ENCODE results near the gene GATB. TPM values are rescaled to one million over a fixed set of nuclear protein-coding genes. Genes with fewer than 3 reads are reported as not detected.

Gene GATB
- total and polyA plus RNA-seq, 10 of the 15 experiments (the other 5 are each of a cell fraction or from before 2014, with no cell fraction given) = 20.5 to 37.3 (median 30.5) TPM

DNA sequence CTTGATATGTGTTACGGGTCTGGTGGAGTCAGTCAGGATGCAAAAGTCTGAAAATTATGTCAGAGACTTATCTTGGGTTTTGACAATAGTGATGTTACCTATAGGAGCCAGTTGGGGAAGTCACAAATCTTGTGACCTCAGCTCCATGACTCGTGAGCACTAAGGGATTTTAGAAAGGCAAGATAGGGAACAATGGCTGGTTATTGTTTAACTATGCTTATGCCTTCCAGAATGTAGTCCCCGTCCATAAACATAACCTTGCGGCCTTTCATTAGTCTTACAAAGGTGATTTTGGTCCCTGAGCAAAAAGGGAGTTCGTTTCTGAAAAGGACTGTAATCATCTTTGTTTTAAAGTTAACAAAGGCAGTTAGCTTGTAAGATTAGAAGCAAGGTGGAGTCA lies 23.9 kb upstream of the GATB start:
- in situ Hi-C loops (cut with MboI) = no loop called here
- no peak; the same call in 2 of the 3 replicates for ATAC-seq
- TF ChIP-seq, protein P1, sequence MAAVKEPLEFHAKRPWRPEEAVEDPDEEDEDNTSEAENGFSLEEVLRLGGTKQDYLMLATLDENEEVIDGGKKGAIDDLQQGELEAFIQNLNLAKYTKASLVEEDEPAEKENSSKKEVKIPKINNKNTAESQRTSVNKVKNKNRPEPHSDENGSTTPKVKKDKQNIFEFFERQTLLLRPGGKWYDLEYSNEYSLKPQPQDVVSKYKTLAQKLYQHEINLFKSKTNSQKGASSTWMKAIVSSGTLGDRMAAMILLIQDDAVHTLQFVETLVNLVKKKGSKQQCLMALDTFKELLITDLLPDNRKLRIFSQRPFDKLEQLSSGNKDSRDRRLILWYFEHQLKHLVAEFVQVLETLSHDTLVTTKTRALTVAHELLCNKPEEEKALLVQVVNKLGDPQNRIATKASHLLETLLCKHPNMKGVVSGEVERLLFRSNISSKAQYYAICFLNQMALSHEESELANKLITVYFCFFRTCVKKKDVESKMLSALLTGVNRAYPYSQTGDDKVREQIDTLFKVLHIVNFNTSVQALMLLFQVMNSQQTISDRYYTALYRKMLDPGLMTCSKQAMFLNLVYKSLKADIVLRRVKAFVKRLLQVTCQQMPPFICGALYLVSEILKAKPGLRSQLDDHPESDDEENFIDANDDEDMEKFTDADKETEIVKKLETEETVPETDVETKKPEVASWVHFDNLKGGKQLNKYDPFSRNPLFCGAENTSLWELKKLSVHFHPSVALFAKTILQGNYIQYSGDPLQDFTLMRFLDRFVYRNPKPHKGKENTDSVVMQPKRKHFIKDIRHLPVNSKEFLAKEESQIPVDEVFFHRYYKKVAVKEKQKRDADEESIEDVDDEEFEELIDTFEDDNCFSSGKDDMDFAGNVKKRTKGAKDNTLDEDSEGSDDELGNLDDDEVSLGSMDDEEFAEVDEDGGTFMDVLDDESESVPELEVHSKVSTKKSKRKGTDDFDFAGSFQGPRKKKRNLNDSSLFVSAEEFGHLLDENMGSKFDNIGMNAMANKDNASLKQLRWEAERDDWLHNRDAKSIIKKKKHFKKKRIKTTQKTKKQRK (IDR thresholded peaks at IDR 0.05; ENCODE audit: low read depth, low read length) = no peak
- no peak for TF ChIP-seq ZZZ3 (IDR thresholded peaks at IDR 0.05; ENCODE audit: control insufficient read depth, insufficient read length, low read depth)
- no peak for TF ChIP-seq HDAC2 (IDR thresholded peaks at IDR 0.05)
- no peak for TF ChIP-seq NR2F1 (conservative IDR thresholded peaks at IDR 0.05)
- TF ChIP-seq YBX1 (IDR thresholded peaks at IDR 0.05) = no peak
- no peak for TF ChIP-seq NKRF (conservative IDR thresholded peaks at IDR 0.05)
- TF ChIP-seq BHLHE40 (IDR thresholded peaks at IDR 0.05; ENCODE audit: borderline replicate concordance in 1 of 2, low read depth in 2 of 2, low read length in 1 of 2) = no peak
- no peak for TF ChIP-seq GATAD2B (conservative IDR thresholded peaks at IDR 0.05; ENCODE audit: low read depth)
- no peak for TF ChIP-seq BCL3 (IDR thresholded peaks at IDR 0.05; ENCODE audit: borderline replicate concordance, insufficient read depth, low read depth, low read length, poor library complexity, severe bottlenecking)
- TF ChIP-seq, protein P2, sequence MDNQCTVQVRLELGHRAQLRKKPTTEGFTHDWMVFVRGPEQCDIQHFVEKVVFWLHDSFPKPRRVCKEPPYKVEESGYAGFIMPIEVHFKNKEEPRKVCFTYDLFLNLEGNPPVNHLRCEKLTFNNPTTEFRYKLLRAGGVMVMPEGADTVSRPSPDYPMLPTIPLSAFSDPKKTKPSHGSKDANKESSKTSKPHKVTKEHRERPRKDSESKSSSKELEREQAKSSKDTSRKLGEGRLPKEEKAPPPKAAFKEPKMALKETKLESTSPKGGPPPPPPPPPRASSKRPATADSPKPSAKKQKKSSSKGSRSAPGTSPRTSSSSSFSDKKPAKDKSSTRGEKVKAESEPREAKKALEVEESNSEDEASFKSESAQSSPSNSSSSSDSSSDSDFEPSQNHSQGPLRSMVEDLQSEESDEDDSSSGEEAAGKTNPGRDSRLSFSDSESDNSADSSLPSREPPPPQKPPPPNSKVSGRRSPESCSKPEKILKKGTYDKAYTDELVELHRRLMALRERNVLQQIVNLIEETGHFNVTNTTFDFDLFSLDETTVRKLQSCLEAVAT (IDR thresholded peaks at IDR 0.05) = no peak
- TF ChIP-seq MAX (IDR thresholded peaks at IDR 0.05; ENCODE audit: low read depth, low read length) = no peak
- no peak for TF ChIP-seq USF2 (IDR thresholded peaks at IDR 0.05; ENCODE audit: borderline replicate concordance, low read depth, low read length)
- no peak for TF ChIP-seq CEBPB (IDR thresholded peaks at IDR 0.05; ENCODE audit: borderline replicate concordance in 1 of 2, low read depth in 2 of 2, low read length in 2 of 2)
- no peak for TF ChIP-seq MTA2 (IDR thresholded peaks at IDR 0.05; ENCODE audit: low read depth)
- TF ChIP-seq SRF (IDR thresholded peaks at IDR 0.05; ENCODE audit: low read depth in 2 of 2, low read length in 2 of 2) = no peak

More for the DNA sequence above, 23.9 kb upstream of the GATB start:
- 6% methylated on average over 5 of the region's 5 CpGs for WGBS (ENCODE audit: insufficient coverage, insufficient replicate concordance, low lambda C conversion rate, missing lambda C conversion rate)
- intact Hi-C loops (cut with micrococcal nuclease; ENCODE audit: unreplicated experiment) = no loop called here
- Histone ChIP-seq H3K27me3 (replicated peaks in 1 of 2; ENCODE audit: control insufficient read depth in 2 of 2, insufficient read depth in 2 of 2, low read length in 1 of 2) (no peaks in the 10 kb centered on the region; a peak in 1 of 4 replicates), H3K79me2 (ENCODE audit: control insufficient read depth, insufficient read depth, low read length) (no peaks in the 10 kb centered on the region), H3K4me2 (ENCODE audit: control insufficient read depth, insufficient read depth) (no peak overlapping the region), H3K4me1 (ENCODE audit: control insufficient read depth, insufficient read depth, low read length) (no peaks in the 10 kb centered on the region), H3K9ac (ENCODE audit: control insufficient read depth, insufficient read depth, low read length) (no peak overlapping the region), H3K27ac (ENCODE audit: control insufficient read depth, insufficient read depth) (no peak overlapping the region), H2AFZ (ENCODE audit: control insufficient read depth, low read depth, low read length) (no peak overlapping the region), H4K20me1 (ENCODE audit: control insufficient read depth, insufficient read depth) (no peaks in the 10 kb centered on the region), H3K4me3 (no peak overlapping the region), H3K9me3 (replicated peaks; ENCODE audit: control insufficient read depth, insufficient read depth, low read length) (no peaks in the 10 kb centered on the region), H3K36me3 (ENCODE audit: control insufficient read depth in 2 of 2, insufficient read depth in 2 of 2, low read length in 1 of 2) (no peaks in the 10 kb centered on the region)
- ChIA-PET POLR2A (no interaction called here), SMC1A (ENCODE audit: uncharacterized antibody, unreplicated experiment) (interaction anchor here (0.9 kb wide), 1 partner anchor 10 kb away, joined by 5 read pairs; no protein-coding TSS in a partner anchor), CTCF (interaction anchor here (1.1 kb wide), 1 partner anchor 11 kb away, joined by 4 read pairs; no protein-coding TSS in a partner anchor), RAD21 (ENCODE audit: unreplicated experiment) (no interaction called here)
- no peak for DNase-seq (ENCODE audit: low read depth, low spot score)
- BruUV-seq (replicated peaks) = no TSS peak
- FAIRE-seq = no peak

Data from GM12878 (cell line).